Endothelial cell (in vitro differentiated cells): ENCODE measurements around the gene FCHSD2. TPM values are rescaled to one million over a fixed set of nuclear protein-coding genes. Genes with fewer than 3 reads are reported as not detected.
A peak's percentile ranks its signal among the peaks of the same experiment; 100 is the strongest.

Experiments
- DNase-seq: peaks from one replicate; pipeline ENCODE4 v3.0.0; 2021; ENCODE audit warnings: low spot score
- H3K27ac Mint-ChIP-seq: one replicate; pipeline ENCODE4 v1.8.0; 2021; ENCODE audit warnings: mixed read lengths, inconsistent platforms; ENCODE audit not compliant: unreplicated experiment
- H3K27me3 Mint-ChIP-seq: one replicate; pipeline ENCODE4 v1.8.0; 2021; ENCODE audit warnings: mild to moderate bottlenecking, moderate library complexity, mixed read lengths, inconsistent platforms; ENCODE audit not compliant: unreplicated experiment
- H3K36me3 Mint-ChIP-seq: one replicate; pipeline ENCODE4 v1.8.0; 2021; ENCODE audit warnings: mild to moderate bottlenecking, low read depth, mixed read lengths, inconsistent platforms; ENCODE audit not compliant: unreplicated experiment
- H3K4me1 Mint-ChIP-seq: one replicate; pipeline ENCODE4 v1.8.0; 2021; ENCODE audit warnings: mild to moderate bottlenecking, mixed read lengths, inconsistent platforms; ENCODE audit not compliant: unreplicated experiment
- H3K4me3 Mint-ChIP-seq: one replicate; pipeline ENCODE4 v1.8.0; 2021; ENCODE audit warnings: mild to moderate bottlenecking, mixed read lengths, inconsistent platforms; ENCODE audit not compliant: unreplicated experiment
- H3K9me3 Mint-ChIP-seq: one replicate; pipeline ENCODE4 v1.8.0; 2021; ENCODE audit warnings: mixed read lengths, inconsistent platforms; ENCODE audit not compliant: unreplicated experiment
- CTCF ChIP-seq: fragments of 200-600 bp; sonication (generic); IDR thresholded peaks from one replicate; pipeline ENCODE4 v1.5.0; 2021; ENCODE audit warnings: antibody characterized with exemption; ENCODE audit not compliant: unreplicated experiment
- total RNA-seq: library from RNA; stranded (reverse); fragmentation: NEBNext Ultra II Directional; extraction: Animal tissue kit (Norgen Biotek cat#: 25700); gene quantifications from one replicate; pipeline ENCODE4 v1.2.1, GENCODE V29; 2021; ENCODE audit not compliant: unreplicated experiment

FCHSD2 gene
- total RNA-seq, 1 donor from 2014 or later = 45.3 TPM

- Mint-ChIP-seq H3K4me1 (peaks cover 5% of the 10 kb centered on the region), H3K36me3 (peaks cover 26% of the 10 kb centered on the region)
- no peak for DNase-seq
Measured at GRCh38 chr11:72836111-72836510, 306.0 kb downstream of the FCHSD2 start.

GRCh38 chr11:72834905-72835304, 307.2 kb downstream of the FCHSD2 start:
- Mint-ChIP-seq H3K27me3 (peaks cover 17% of the 10 kb centered on the region), H3K9me3 (no peaks in the 10 kb centered on the region), H3K4me3 (no peak overlapping the region), H3K4me1 (peaks cover 5% of the 10 kb centered on the region), H3K27ac (no peak overlapping the region), H3K36me3 (peaks cover 30% of the 10 kb centered on the region)
- no peak for DNase-seq
- TF ChIP-seq CTCF = no peak

More at GRCh38 chr11:72836111-72836510, 306.0 kb downstream of the FCHSD2 start:
- Mint-ChIP-seq H3K27ac (peak overlapping the region; percentile 39), H3K9me3 (no peaks in the 10 kb centered on the region), H3K27me3 (peaks cover 18% of the 10 kb centered on the region), H3K4me3 (no peak overlapping the region)
- TF ChIP-seq CTCF = no peak

- Mint-ChIP-seq H3K4me1 (peaks cover 5% of the 10 kb centered on the region), H3K27ac (no peak overlapping the region), H3K36me3 (peaks cover 27% of the 10 kb centered on the region), H3K9me3 (no peaks in the 10 kb centered on the region), H3K4me3 (no peak overlapping the region), H3K27me3 (peaks cover 20% of the 10 kb centered on the region)
- no peak for TF ChIP-seq CTCF
- no peak for DNase-seq
Measured at GRCh38 chr11:72833811-72834493, 308.2 kb downstream of the FCHSD2 start.

GRCh38 chr11:72833083-72833733, 308.9 kb downstream of the FCHSD2 start:
- Mint-ChIP-seq H3K4me3 (no peak overlapping the region), H3K27me3 (peaks cover 20% of the 10 kb centered on the region), H3K36me3 (peaks cover 22% of the 10 kb centered on the region), H3K27ac (peak overlapping the region; percentile 8), H3K9me3 (no peaks in the 10 kb centered on the region), H3K4me1 (peaks cover 5% of the 10 kb centered on the region)
- TF ChIP-seq CTCF = no peak
- DNase-seq = no peak
